ENCODE results near the gene DKKL1. TPM values are rescaled to one million over a fixed set of nuclear protein-coding genes. Genes with fewer than 3 reads are reported as not detected.

Gene DKKL1
- total and polyA plus RNA-seq, 2 experiments from 2014 or later, result 0.76 to 2.9 TPM

- Mint-ChIP-seq H3K9me3 (peaks cover 16% of the 10 kb centered on the region), H3K36me3 (ENCODE audit: low read depth) (peaks cover 11% of the 10 kb centered on the region), H3K4me1 (no peaks in the 10 kb centered on the region), H3K27ac (no peak overlapping the region), H3K4me3 (no peak overlapping the region), H3K27me3 (ENCODE audit: insufficient read depth, low read depth, poor library complexity) (peaks cover 2% of the 10 kb centered on the region)
- Histone ChIP-seq H3K9me2 (ENCODE audit: insufficient read depth) (no peaks in the 10 kb centered on the region), H3K4me3 (no peak overlapping the region), H3K4me2 (no peak overlapping the region), H2AFZ (no peak overlapping the region), H3K4me1 (ENCODE audit: insufficient read depth) (no peaks in the 10 kb centered on the region), H3K79me2 (replicated peaks; ENCODE audit: insufficient read depth) (no peaks in the 10 kb centered on the region), H3K36me3 (ENCODE audit: insufficient read depth) (no peaks in the 10 kb centered on the region), H4K20me1 (replicated peaks; ENCODE audit: insufficient read depth) (no peaks in the 10 kb centered on the region), H3K27ac (ENCODE audit: low read depth) (no peak overlapping the region), H3K27me3 (ENCODE audit: insufficient read depth) (no peaks in the 10 kb centered on the region), H3F3A (replicated peaks; ENCODE audit: low read depth) (no peaks in the 10 kb centered on the region)
- DNase-seq (ENCODE audit: low spot score), result no peak
- TF ChIP-seq, protein P1, sequence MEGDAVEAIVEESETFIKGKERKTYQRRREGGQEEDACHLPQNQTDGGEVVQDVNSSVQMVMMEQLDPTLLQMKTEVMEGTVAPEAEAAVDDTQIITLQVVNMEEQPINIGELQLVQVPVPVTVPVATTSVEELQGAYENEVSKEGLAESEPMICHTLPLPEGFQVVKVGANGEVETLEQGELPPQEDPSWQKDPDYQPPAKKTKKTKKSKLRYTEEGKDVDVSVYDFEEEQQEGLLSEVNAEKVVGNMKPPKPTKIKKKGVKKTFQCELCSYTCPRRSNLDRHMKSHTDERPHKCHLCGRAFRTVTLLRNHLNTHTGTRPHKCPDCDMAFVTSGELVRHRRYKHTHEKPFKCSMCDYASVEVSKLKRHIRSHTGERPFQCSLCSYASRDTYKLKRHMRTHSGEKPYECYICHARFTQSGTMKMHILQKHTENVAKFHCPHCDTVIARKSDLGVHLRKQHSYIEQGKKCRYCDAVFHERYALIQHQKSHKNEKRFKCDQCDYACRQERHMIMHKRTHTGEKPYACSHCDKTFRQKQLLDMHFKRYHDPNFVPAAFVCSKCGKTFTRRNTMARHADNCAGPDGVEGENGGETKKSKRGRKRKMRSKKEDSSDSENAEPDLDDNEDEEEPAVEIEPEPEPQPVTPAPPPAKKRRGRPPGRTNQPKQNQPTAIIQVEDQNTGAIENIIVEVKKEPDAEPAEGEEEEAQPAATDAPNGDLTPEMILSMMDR (conservative IDR thresholded peaks at IDR 0.05; ENCODE audit: low read depth in 2 of 2), result no peak
- no peak for TF ChIP-seq EZH2 (IDR thresholded peaks at IDR 0.05; ENCODE audit: low read depth, unreplicated experiment)
- TF ChIP-seq, protein P2, sequence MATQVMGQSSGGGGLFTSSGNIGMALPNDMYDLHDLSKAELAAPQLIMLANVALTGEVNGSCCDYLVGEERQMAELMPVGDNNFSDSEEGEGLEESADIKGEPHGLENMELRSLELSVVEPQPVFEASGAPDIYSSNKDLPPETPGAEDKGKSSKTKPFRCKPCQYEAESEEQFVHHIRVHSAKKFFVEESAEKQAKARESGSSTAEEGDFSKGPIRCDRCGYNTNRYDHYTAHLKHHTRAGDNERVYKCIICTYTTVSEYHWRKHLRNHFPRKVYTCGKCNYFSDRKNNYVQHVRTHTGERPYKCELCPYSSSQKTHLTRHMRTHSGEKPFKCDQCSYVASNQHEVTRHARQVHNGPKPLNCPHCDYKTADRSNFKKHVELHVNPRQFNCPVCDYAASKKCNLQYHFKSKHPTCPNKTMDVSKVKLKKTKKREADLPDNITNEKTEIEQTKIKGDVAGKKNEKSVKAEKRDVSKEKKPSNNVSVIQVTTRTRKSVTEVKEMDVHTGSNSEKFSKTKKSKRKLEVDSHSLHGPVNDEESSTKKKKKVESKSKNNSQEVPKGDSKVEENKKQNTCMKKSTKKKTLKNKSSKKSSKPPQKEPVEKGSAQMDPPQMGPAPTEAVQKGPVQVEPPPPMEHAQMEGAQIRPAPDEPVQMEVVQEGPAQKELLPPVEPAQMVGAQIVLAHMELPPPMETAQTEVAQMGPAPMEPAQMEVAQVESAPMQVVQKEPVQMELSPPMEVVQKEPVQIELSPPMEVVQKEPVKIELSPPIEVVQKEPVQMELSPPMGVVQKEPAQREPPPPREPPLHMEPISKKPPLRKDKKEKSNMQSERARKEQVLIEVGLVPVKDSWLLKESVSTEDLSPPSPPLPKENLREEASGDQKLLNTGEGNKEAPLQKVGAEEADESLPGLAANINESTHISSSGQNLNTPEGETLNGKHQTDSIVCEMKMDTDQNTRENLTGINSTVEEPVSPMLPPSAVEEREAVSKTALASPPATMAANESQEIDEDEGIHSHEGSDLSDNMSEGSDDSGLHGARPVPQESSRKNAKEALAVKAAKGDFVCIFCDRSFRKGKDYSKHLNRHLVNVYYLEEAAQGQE (IDR thresholded peaks at IDR 0.05; ENCODE audit: unreplicated experiment), result no peak
- no peak for TF ChIP-seq NANOG (IDR thresholded peaks at IDR 0.05; ENCODE audit: borderline replicate concordance)
- TF ChIP-seq ZNF114 (CRISPR knock-in tag; IDR thresholded peaks at IDR 0.05), result no peak
- TF ChIP-seq JUNB (IDR thresholded peaks at IDR 0.05; ENCODE audit: unreplicated experiment), result no peak
- no peak for TF ChIP-seq CREB1 (CRISPR knock-in tag; IDR thresholded peaks at IDR 0.05; ENCODE audit: low read depth)
- no peak for ATAC-seq
Observed at GRCh38 chr19:49315111-49315510, 48.6 kb upstream of the DKKL1 start.

DNA sequence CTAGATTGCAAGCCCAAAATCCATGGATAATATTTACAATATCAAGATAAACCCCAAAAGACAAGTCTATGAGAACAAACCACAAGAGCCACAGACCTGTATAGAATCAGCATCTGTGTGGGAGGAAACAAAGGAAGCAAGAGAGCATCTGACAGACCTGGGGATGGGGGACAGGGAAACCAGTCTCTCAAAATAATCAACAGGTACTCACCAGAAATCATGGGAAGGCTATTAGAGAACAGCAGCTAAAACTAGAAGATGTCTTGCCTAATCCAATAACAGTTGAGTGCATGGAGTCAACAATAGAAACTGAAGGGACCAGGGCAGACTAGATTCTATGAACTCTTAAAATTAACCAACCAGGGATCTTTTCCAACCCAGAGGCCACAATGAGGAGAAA, 47.4 kb upstream of the DKKL1 start:
- TF ChIP-seq, protein P2 (IDR thresholded peaks at IDR 0.05; ENCODE audit: unreplicated experiment), result no peak
- TF ChIP-seq NANOG (IDR thresholded peaks at IDR 0.05; ENCODE audit: borderline replicate concordance) (no peak), ZNF331 (CRISPR knock-in tag; IDR thresholded peaks at IDR 0.05; ENCODE audit: low read depth) (no peak)
- DNase-seq (ENCODE audit: low spot score) (no peak), ATAC-seq (no peak)
- no peak overlapping the region for H3K4me2 ChIP-seq
- no peaks in the 10 kb centered on the region for H3K9me2 ChIP-seq (ENCODE audit: insufficient read depth)
- Mint-ChIP-seq H3K4me1 (no peaks in the 10 kb centered on the region), H3K27me3 (ENCODE audit: insufficient read depth, low read depth, poor library complexity) (peaks cover 3% of the 10 kb centered on the region), H3K27ac (no peak overlapping the region), H3K9me3 (peaks cover 24% of the 10 kb centered on the region), H3K4me3 (no peak overlapping the region), H3K36me3 (ENCODE audit: low read depth) (peaks cover 11% of the 10 kb centered on the region; the same call in 2 of the 3 replicates)
- no peaks in the 10 kb centered on the region for H3K79me2 ChIP-seq (replicated peaks; ENCODE audit: insufficient read depth)
- H3K27me3 ChIP-seq (ENCODE audit: insufficient read depth), result no peaks in the 10 kb centered on the region
- H4K20me1 ChIP-seq (replicated peaks; ENCODE audit: insufficient read depth), result no peaks in the 10 kb centered on the region
- no peaks in the 10 kb centered on the region for H3F3A ChIP-seq (replicated peaks; ENCODE audit: low read depth)
- no peak overlapping the region for H2AFZ ChIP-seq
- no peaks in the 10 kb centered on the region for H3K4me1 ChIP-seq (ENCODE audit: insufficient read depth)
- no peak overlapping the region for H3K27ac ChIP-seq (ENCODE audit: low read depth)
- H3K36me3 ChIP-seq (ENCODE audit: insufficient read depth), result no peaks in the 10 kb centered on the region
- no peak overlapping the region for H3K4me3 ChIP-seq

Measured in GM23338 (cell line).